ENCODE data around the gene SMARCC1.
A peak's percentile ranks its signal among the peaks of the same experiment; 100 is the strongest.
"Not testable (repeated sequence)": the region's sequence is repeated elsewhere in the genome, so short reads cannot be mapped to it uniquely, and the experiment has no call there.

The SMARCC1 gene

GRCh38 chr3:47781685-47782445 is at the start of gene SMARCC1:
SMARCC1 (minus strand) TSS chr3:47781893; CDS start chr3:47781797, 96 bp downstream.
- DNase-seq (ENCODE audit: low read depth in 3 of 3), result peak; percentile 92 to 98 (median 96)

GRCh38 chr3:47829482-47829881 is 47.8 kb upstream of the SMARCC1 start:
- DNase-seq (ENCODE audit: low read depth in 3 of 3), result not testable (repeated sequence)

GRCh38 chr3:47825590-47825989 is 43.9 kb upstream of the SMARCC1 start:
- no peak for DNase-seq (ENCODE audit: low read depth in 3 of 3)

GRCh38 chr3:47824541-47825473 is 43.1 kb upstream of the SMARCC1 start:
- DNase-seq (ENCODE audit: low read depth in 3 of 3), result peak; percentile 51 to 72 (median 71)

GRCh38 chr3:47817609-47818008 is 35.9 kb upstream of the SMARCC1 start:
- DNase-seq (ENCODE audit: low read depth in 3 of 3), result no peak

GRCh38 chr3:47813551-47814177 is 32.0 kb upstream of the SMARCC1 start:
- DNase-seq (ENCODE audit: low read depth in 3 of 3), result no peak

GRCh38 chr3:47804577-47804976 is 22.9 kb upstream of the SMARCC1 start:
- no peak for DNase-seq (ENCODE audit: low read depth in 3 of 3)

- no peak for DNase-seq (ENCODE audit: low read depth in 3 of 3)
These were observed 21.9 kb upstream of the SMARCC1 start for GRCh38 chr3:47803480-47804025.

- peak; percentile 72 to 84 (median 73) for DNase-seq (ENCODE audit: low read depth in 3 of 3)
These were observed 21.2 kb upstream of the SMARCC1 start, which contains the start of gene DHX30 for GRCh38 chr3:47802734-47803479. DHX30 (plus strand) TSS chr3:47803138; CDS start chr3:47810684, 7,546 bp downstream.

GRCh38 chr3:47799733-47800132 is 18.0 kb upstream of the SMARCC1 start:
- DNase-seq (ENCODE audit: low read depth in 3 of 3), result no peak

- no peak for DNase-seq (ENCODE audit: low read depth in 3 of 3)
These were observed 12.9 kb upstream of the SMARCC1 start for GRCh38 chr3:47794544-47794943.

- DNase-seq (ENCODE audit: low read depth in 3 of 3), result no peak
These were observed 11.0 kb upstream of the SMARCC1 start for GRCh38 chr3:47792699-47793098.

- DNase-seq (ENCODE audit: low read depth in 3 of 3), result no peak
These were observed 9.6 kb upstream of the SMARCC1 start for GRCh38 chr3:47791193-47791855.

GRCh38 chr3:47783673-47784072 is 2.0 kb upstream of the SMARCC1 start:
- DNase-seq (ENCODE audit: low read depth in 3 of 3), result no peak

- DNase-seq (ENCODE audit: low read depth in 3 of 3), result no peak
These were observed 984 bp upstream of the SMARCC1 start for GRCh38 chr3:47782446-47783308.

- peak; percentile 17 to 66 (median 29) for DNase-seq (ENCODE audit: low read depth in 3 of 3)
These were observed 680 bp downstream of the SMARCC1 start for GRCh38 chr3:47780741-47781684.

- no peak for DNase-seq (ENCODE audit: low read depth in 3 of 3)
These were observed 2.9 kb downstream of the SMARCC1 start for GRCh38 chr3:47778746-47779145.

GRCh38 chr3:47772788-47773187 is 8.9 kb downstream of the SMARCC1 start:
- DNase-seq (ENCODE audit: low read depth in 3 of 3), result no peak
